Right lobe of liver (tissue), 6 donors: ENCODE measurements around the gene LAPTM5. TPM values are rescaled to one million over a fixed set of nuclear protein-coding genes. Genes with fewer than 3 reads are reported as not detected.
A peak's percentile ranks its signal among the peaks of the same experiment; 100 is the strongest.

Experiments used
- ATAC-seq, 4 donors: fragments of 200-7000 bp; cut with Tn5 transposase; one replicate each; pipeline ENCODE4 v1.9.1; 2020; ENCODE audit warnings: mild to moderate bottlenecking in 4 of 4, moderate library complexity in 4 of 4
- DNase-seq, 3 donors: peaks; one replicate each; pipeline ENCODE4 v3.0.0-alpha.2; 2020
- H3K27ac ChIP-seq, 3 donors: fragments of 200-600 bp; one replicate each; pipeline ENCODE4 v1.8.0; 2022
- H3K27me3 ChIP-seq, 2 donors: fragments of 200-600 bp; one replicate each; pipeline ENCODE4 v1.8.0; 2022
- H3K36me3 ChIP-seq, 4 donors: fragments of 200-600 bp; sonication (generic) in 1 of 4; one replicate each; pipeline versions ENCODE4 v1.5.1 to v1.8.0; 2017 to 2022; ENCODE audit warnings: control low read depth in 1 of 4
- H3K4me1 ChIP-seq, 4 donors: fragments of 200-600 bp; sonication (generic) in 1 of 4; one replicate each; pipeline versions ENCODE4 v1.5.1 to v1.8.0; 2017 to 2022; ENCODE audit warnings: control low read depth in 1 of 4
- H3K4me3 ChIP-seq, 3 donors: fragments of 200-600 bp; one replicate each; pipeline ENCODE4 v1.8.0; 2022
- H3K9me3 ChIP-seq, 4 donors: fragments of 200-600 bp; sonication (generic) in 1 of 4; one replicate each; pipeline versions ENCODE4 v1.5.1 to v1.8.0; 2017 to 2022; ENCODE audit warnings: control low read depth in 1 of 4
- CTCF ChIP-seq, 4 donors: fragments of 200-600 bp in 3 of 4; fragments of 450-650 bp in 1 of 4; IDR thresholded peaks; one replicate each; pipeline versions ENCODE4 v1.5.1 to v1.8.0; 2016 to 2022; ENCODE audit warnings: antibody characterized with exemption in 4 of 4, mild to moderate bottlenecking in 2 of 4
- POLR2A ChIP-seq: fragments of 450-650 bp; IDR thresholded peaks from one replicate; pipeline ENCODE4 v1.6.1; 2017; ENCODE audit warnings: antibody characterized with exemption, mild to moderate bottlenecking
- WGBS: methylation state at CpG from one replicate; pipeline ENCODE4 v1.1.6; 2018; ENCODE audit warnings: low coverage, low lambda C conversion rate; ENCODE audit not compliant: insufficient coverage; ENCODE audit errors: missing lambda C conversion rate; 5-methylcytosine and 5-hydroxymethylcytosine counted together
- intact Hi-C, 2 donors: fragments of 100-400 bp; cut with DNase I; formaldehyde crosslinking; loops; one replicate each; pipeline versions ENCODE4 v1.11.2 to v1.14.1; 2022
- long read RNA-seq: library from polyadenylated mRNA; unstranded; transcript quantifications from one replicate; pipeline ENCODE4 v2.0.0, GENCODE V29; 2019
- total RNA-seq, 6 experiments: library from RNA; depleted of rRNA in 2 of 6; stranded (reverse); fragments of >200 nt in 2 of 6; fragmentation: NEBNext Ultra II Directional in 3 of 6; extraction: Animal tissue kit (Norgen Biotek cat#: 25700) in 3 of 6; gene quantifications; one replicate each; pipeline versions ENCODE4 v1.1.0 to v1.2.4, GENCODE V29; 2016 to 2023
- donor health status: DM: no; HTN: yes; CAD: no.
- donor health status: DM: no; HTN: no; CAD: no.
- donor health status: DM: no; HTN: no; CAD: no.
- donor health status: DM: no; HTN: yes; CAD: no.
- donor health status: DM: no; HTN: yes; CAD: no.

The LAPTM5 gene
- total RNA-seq, result 10 to 100 TPM; 21.2 to 81.0 (median 29.8) TPM
- long read RNA-seq, transcript LAPTM5-201 (8 exons, 2,223 nt), result major isoform, 5 of 8 reads
- long read RNA-seq, partial matches to known transcripts, result 2 of 8 reads
- long read RNA-seq, other reads (novel, unspliced or antisense), result 1 of 8 reads

- WGBS, result 40% methylated on average over 1 of the region's 21 CpGs
Measured at GRCh38 chr1:30757352-30758120, at the start of gene LAPTM5. LAPTM5 (minus strand) TSS chr1:30757774; CDS start chr1:30757745, 29 bp downstream.

GRCh38 chr1:30806381-30807317 is 49.1 kb upstream of the LAPTM5 start:
- intact Hi-C loops, result no loop called here
- DNase-seq, result no peak

More at GRCh38 chr1:30757352-30758120, at the start of gene LAPTM5:
- Histone ChIP-seq H3K27me3 (no peaks in the 10 kb centered on the region), H3K36me3 (no peaks in the 10 kb centered on the region), H3K9me3 (no peaks in the 10 kb centered on the region), H3K4me3 (peak within 1 kb of the TSS; percentile 33 to 46 (median 34)), H3K27ac (peak within 1 kb of the TSS; percentile 58 to 88 (median 80)), H3K4me1 (peaks cover 0 to 7% (median 0%) of the 10 kb centered on the region in 4 donors)
- ATAC-seq (peak; percentile 63 to 73 (median 69)), DNase-seq (peak; percentile 70 to 83 (median 78))
- intact Hi-C loops, result no loop called here
- TF ChIP-seq CTCF (IDR thresholded peaks at IDR 0.05) (no peak), POLR2A (peak; percentile 69)

GRCh38 chr1:30805304-30806003 is 47.9 kb upstream of the LAPTM5 start:
- intact Hi-C loops, result no loop called here
- H3K27me3 ChIP-seq, result no peaks in the 10 kb centered on the region
- H3K4me1 ChIP-seq, result no peaks in the 10 kb centered on the region
- no peak overlapping the region for H3K27ac ChIP-seq
- H3K4me3 ChIP-seq, result no peak overlapping the region
- TF ChIP-seq POLR2A (no peak), CTCF (IDR thresholded peaks at IDR 0.05) (no peak)
- H3K9me3 ChIP-seq, result no peaks in the 10 kb centered on the region
- no peak for DNase-seq
- H3K36me3 ChIP-seq, result no peaks in the 10 kb centered on the region
- peak in 2 of 4 donors; percentile 18 to 35 for ATAC-seq
- 59% methylated on average over 9 of the region's 11 CpGs for WGBS

More at GRCh38 chr1:30806381-30807317, 49.1 kb upstream of the LAPTM5 start:
- Histone ChIP-seq H3K27me3 (no peaks in the 10 kb centered on the region), H3K27ac (no peak overlapping the region), H3K36me3 (no peaks in the 10 kb centered on the region), H3K9me3 (no peaks in the 10 kb centered on the region), H3K4me3 (no peak overlapping the region), H3K4me1 (no peaks in the 10 kb centered on the region)
- WGBS, result 50% methylated on average over 15 of the region's 24 CpGs
- no peak for TF ChIP-seq POLR2A
- no peak for TF ChIP-seq CTCF (IDR thresholded peaks at IDR 0.05)
- peak in 1 of 4 donors; percentile 13 for ATAC-seq

- H3K4me1 ChIP-seq, result no peaks in the 10 kb centered on the region
- no peaks in the 10 kb centered on the region for H3K36me3 ChIP-seq
- intact Hi-C loops, result loop anchor here in 1 of 2 donors (5.0 kb wide), 1 partner anchor 107 kb away; no protein-coding TSS in a partner anchor
- H3K27ac ChIP-seq, result no peak overlapping the region
- no peak overlapping the region for H3K4me3 ChIP-seq
- H3K27me3 ChIP-seq, result no peaks in the 10 kb centered on the region
- no peak for TF ChIP-seq CTCF (IDR thresholded peaks at IDR 0.05)
- TF ChIP-seq POLR2A, result no peak
- ATAC-seq, result no peak
- DNase-seq, result no peak
- H3K9me3 ChIP-seq, result no peaks in the 10 kb centered on the region
- 69% methylated on average over 5 of the region's 5 CpGs for WGBS
Measured at GRCh38 chr1:30804822-30805221, 47.2 kb upstream of the LAPTM5 start.
